Endothelial cell of umbilical vein (primary cell): ENCODE measurements around the gene NMRK2. TPM values are rescaled to one million over a fixed set of nuclear protein-coding genes. Genes with fewer than 3 reads are reported as not detected.

Experiments
- BruUV-seq: library from RNA; stranded (reverse); fragments of 400-500 nt; replicated peaks from 2 replicates; lab custom pipeline; 2021; lab: Mats Ljungman, UMichigan
- CTCF ChIA-PET: fragments of 300-600, 350-600 bp; sonication (Branson Sonifier 250); formaldehyde crosslinking; loops from one replicate; lab custom pipeline; 2021; ENCODE audit warnings: antibody characterized with exemption, inconsistent platforms; lab: Charles Lee
- POLR2A ChIA-PET: fragments of 300-600, 350-600 bp; sonication (Branson Sonifier 250); formaldehyde crosslinking; loops from one replicate; lab custom pipeline; 2021; ENCODE audit warnings: antibody characterized with exemption, inconsistent platforms; lab: Charles Lee
- DNase-seq: peaks from one replicate; pipeline ENCODE4 v3.0.0-alpha.2; 2011; ENCODE audit warnings: low read depth, low spot score
- FAIRE-seq: peaks from 2 replicates; lab custom pipeline; 2011; peaks lifted over from hg19 to GRCh38; lab: Jason Lieb, UNC
- H2AFZ ChIP-seq: 2 replicates; pipeline ENCODE4 v1.6.0; 2012; ENCODE audit warnings: low read depth, low read length, control low read depth, inconsistent platforms
- H3K27ac ChIP-seq: 2 replicates; pipeline ENCODE4 v1.5.1; 2011; ENCODE audit warnings: low read depth, mild to moderate bottlenecking, control low read depth, low read length, moderate library complexity; ENCODE audit not compliant: insufficient read depth
- H3K27me3 ChIP-seq, 2 experiments: 2 replicates each; pipeline versions ENCODE4 v1.6.0 to v1.6.1; 2011; ENCODE audit warnings: low read length in 2 of 2, mixed read lengths in 1 of 2; ENCODE audit not compliant: control insufficient read depth in 2 of 2, insufficient read depth in 2 of 2
- H3K36me3 ChIP-seq, 2 experiments: 2 replicates in 1 of 2; 3 replicates in 1 of 2; pipeline ENCODE4 v1.5.1; 2011; ENCODE audit warnings: low read length in 2 of 2, mild to moderate bottlenecking in 1 of 2, moderate library complexity in 1 of 2; ENCODE audit not compliant: control insufficient read depth in 2 of 2, insufficient read depth in 2 of 2; ENCODE audit errors: extremely low read depth in 1 of 2
- H3K4me1 ChIP-seq: 3 replicates; pipeline ENCODE4 v1.5.1; 2011; ENCODE audit warnings: mild to moderate bottlenecking, low read length; ENCODE audit not compliant: control insufficient read depth, insufficient read depth; ENCODE audit errors: extremely low read depth
- H3K4me2 ChIP-seq: 2 replicates; pipeline ENCODE4 v1.6.1; 2011; ENCODE audit warnings: low read length, control low read depth, mixed read lengths; ENCODE audit not compliant: insufficient read depth
- H3K4me3 ChIP-seq, 3 experiments: fragments of 200-600 bp in 1 of 3; sonication (generic), shearing (Covaris generic) in 1 of 3; replicated peaks in 1 of 3; 2 replicates each; pipeline ENCODE4 v1.5.1; 2011 to 2016; ENCODE audit warnings: control low read depth in 3 of 3, low read length in 3 of 3, mild to moderate bottlenecking in 2 of 3, inconsistent platforms in 1 of 3, low read depth in 1 of 3, moderate library complexity in 1 of 3; ENCODE audit not compliant: insufficient read depth in 1 of 3
- H3K79me2 ChIP-seq: 2 replicates; pipeline ENCODE4 v1.6.0; 2012; ENCODE audit warnings: low read length, inconsistent platforms; ENCODE audit not compliant: control insufficient read depth, insufficient read depth
- H3K9ac ChIP-seq: replicated peaks from 2 replicates; pipeline ENCODE3; 2011; ENCODE audit warnings: low read length, control low read depth; ENCODE audit not compliant: insufficient read depth; ENCODE audit errors: extremely low read depth
- H3K9me1 ChIP-seq: replicated peaks from 3 replicates; pipeline ENCODE4 v1.6.0; 2011; ENCODE audit warnings: mild to moderate bottlenecking, low read length; ENCODE audit not compliant: control insufficient read depth, insufficient read depth; ENCODE audit errors: extremely low read depth
- H3K9me3 ChIP-seq: replicated peaks from 2 replicates; pipeline ENCODE4 v1.5.1; 2012; ENCODE audit warnings: low read length, inconsistent platforms; ENCODE audit not compliant: control insufficient read depth, insufficient read depth
- H4K20me1 ChIP-seq: replicated peaks from 2 replicates; pipeline ENCODE3; 2011; ENCODE audit warnings: mild to moderate bottlenecking, low read length; ENCODE audit not compliant: control insufficient read depth, insufficient read depth; ENCODE audit errors: extremely low read depth
- EZH2 ChIP-seq: IDR thresholded peaks from 2 replicates; pipeline ENCODE4 v1.6.1; 2012; ENCODE audit warnings: borderline replicate concordance, low read depth, mild to moderate bottlenecking, moderate library complexity, low read length, inconsistent platforms; ENCODE audit not compliant: severe bottlenecking
- FOS ChIP-seq: IDR thresholded peaks from 2 replicates; pipeline ENCODE4 v1.6.1; 2011; ENCODE audit warnings: mild to moderate bottlenecking, low read length, moderate library complexity, borderline replicate concordance; ENCODE audit not compliant: insufficient read depth
- GATA2 ChIP-seq: IDR thresholded peaks from 2 replicates; pipeline ENCODE4 v1.7.0; 2011; ENCODE audit warnings: low read depth, mild to moderate bottlenecking, moderate library complexity, mixed read lengths, low read length; ENCODE audit not compliant: insufficient read length, insufficient read depth
- JUN ChIP-seq: IDR thresholded peaks from 2 replicates; pipeline ENCODE4 v1.6.1; 2011; ENCODE audit warnings: borderline replicate concordance, low read depth; ENCODE audit not compliant: insufficient read length, insufficient read depth
- MYC ChIP-seq: IDR thresholded peaks from one replicate; pipeline ENCODE4 v1.6.1; 2011; ENCODE audit warnings: mild to moderate bottlenecking, low read depth, low read length
- POLR2A ChIP-seq: IDR thresholded peaks from 2 replicates; pipeline ENCODE4 v1.6.1; 2012; ENCODE audit warnings: low read depth, mild to moderate bottlenecking, control low read depth, low read length
- POLR2AphosphoS5 ChIP-seq: IDR thresholded peaks from 2 replicates; pipeline ENCODE4 v1.6.1; 2012; ENCODE audit warnings: low read depth, mild to moderate bottlenecking, control low read depth, low read length, moderate library complexity; ENCODE audit not compliant: insufficient read depth
- dilution Hi-C: fragments of 300-500 bp; cut with MboI; formaldehyde crosslinking; loops from one replicate; pipeline ENCODE4 v1.15.0; 2019; ENCODE audit warnings: low sequenced_read_pairs; ENCODE audit not compliant: extremely low pct_ligation_motif_present
- intact Hi-C: fragments of 100-400 bp; cut with micrococcal nuclease; formaldehyde crosslinking; loops from one replicate; pipeline ENCODE4 v1.10.0; 2022
- polyA plus RNA-seq, 4 experiments: library from polyadenylated mRNA; depleted of rRNA in 3 of 4; stranded (reverse) in 3 of 4; unstranded in 1 of 4; fragments of >200 nt; gene quantifications; 2 replicates each; pipeline versions ENCODE4 v1.2.1 to v1.2.3, GENCODE V29; 2011 to 2012; ENCODE audit warnings: missing spikeins in 1 of 4
- total RNA-seq: library from RNA; stranded (reverse); gene quantifications from 2 replicates; pipeline ENCODE4 v1.2.3, GENCODE V29; 2021
- TF ChIP-seq, protein P1 (sequence below), 2 donors: IDR thresholded peaks; 1 replicate in 1 of 2; 2 replicates in 1 of 2; pipeline ENCODE4 v1.5.1; 2011; ENCODE audit warnings: low read length in 2 of 2, mild to moderate bottlenecking in 2 of 2, moderate library complexity in 2 of 2, control low read depth in 1 of 2, inconsistent platforms in 1 of 2, low read depth in 1 of 2; ENCODE audit not compliant: insufficient read depth in 1 of 2; ENCODE audit errors: extremely low read depth in 1 of 2
- TF ChIP-seq, protein P2 (sequence below): IDR thresholded peaks from 2 replicates; pipeline ENCODE4 v1.6.1; 2011; ENCODE audit not compliant: insufficient read depth, insufficient read length

NMRK2 gene
- total and polyA plus RNA-seq, 2 donors (not counting 3 experiments of a cell fraction or from before 2014, with no cell fraction given), result not detected

DNA sequence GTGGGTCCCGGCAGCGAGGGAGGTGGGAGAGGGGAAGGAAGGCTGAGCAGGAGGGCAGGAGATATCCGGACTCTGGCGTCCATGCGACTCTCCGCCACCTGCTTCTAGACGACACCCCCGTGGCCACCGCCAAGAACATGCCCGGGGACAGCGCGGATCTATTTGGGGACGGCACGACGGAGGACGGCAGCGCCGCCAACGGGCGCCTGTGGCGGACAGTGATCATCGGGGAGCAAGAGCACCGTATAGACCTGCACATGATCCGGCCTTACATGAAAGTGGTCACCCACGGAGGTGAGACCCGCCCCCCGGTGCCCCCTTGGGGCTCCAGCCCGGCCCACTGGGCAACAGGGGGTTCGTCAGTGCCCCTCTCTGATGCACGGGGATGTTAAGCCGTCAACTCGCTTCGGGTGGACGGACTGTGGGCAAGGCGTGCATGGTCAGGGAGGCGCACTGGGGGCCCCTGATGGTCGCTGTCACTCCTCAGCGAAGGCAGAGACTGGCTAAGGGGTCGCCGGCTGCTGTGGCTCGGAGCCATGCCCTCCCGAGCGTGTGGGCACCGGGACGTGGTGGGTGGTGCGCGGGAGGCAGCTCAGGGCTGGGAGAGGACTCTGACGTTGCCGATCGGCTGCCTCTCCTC is 25.1 kb upstream of the NMRK2 start:
- no peak for FAIRE-seq
- H3K9me1 ChIP-seq, result no peaks in the 10 kb centered on the region
- no peaks in the 10 kb centered on the region for H3K27me3 ChIP-seq
- H3K79me2 ChIP-seq, result no peaks in the 10 kb centered on the region
- ChIA-PET POLR2A (no interaction called here), CTCF (no interaction called here)
- no peak overlapping the region for H3K9ac ChIP-seq
- no peak overlapping the region for H3K27ac ChIP-seq
- H4K20me1 ChIP-seq, result no peaks in the 10 kb centered on the region
- H3K9me3 ChIP-seq, result no peaks in the 10 kb centered on the region
- no peak overlapping the region for H3K4me3 ChIP-seq
- dilution Hi-C loops (no loop called here), intact Hi-C loops (no loop called here)
- H3K4me1 ChIP-seq, result no peaks in the 10 kb centered on the region
- no peak overlapping the region for H3K4me2 ChIP-seq
- no TSS peak for BruUV-seq
- DNase-seq, result no peak
- no peak overlapping the region for H2AFZ ChIP-seq
- no peaks in the 10 kb centered on the region for H3K36me3 ChIP-seq
- TF ChIP-seq MYC, result no peak
- no peak for TF ChIP-seq FOS
- TF ChIP-seq POLR2AphosphoS5, result no peak
- TF ChIP-seq GATA2, result no peak
- no peak for TF ChIP-seq POLR2A
- TF ChIP-seq, protein P1, sequence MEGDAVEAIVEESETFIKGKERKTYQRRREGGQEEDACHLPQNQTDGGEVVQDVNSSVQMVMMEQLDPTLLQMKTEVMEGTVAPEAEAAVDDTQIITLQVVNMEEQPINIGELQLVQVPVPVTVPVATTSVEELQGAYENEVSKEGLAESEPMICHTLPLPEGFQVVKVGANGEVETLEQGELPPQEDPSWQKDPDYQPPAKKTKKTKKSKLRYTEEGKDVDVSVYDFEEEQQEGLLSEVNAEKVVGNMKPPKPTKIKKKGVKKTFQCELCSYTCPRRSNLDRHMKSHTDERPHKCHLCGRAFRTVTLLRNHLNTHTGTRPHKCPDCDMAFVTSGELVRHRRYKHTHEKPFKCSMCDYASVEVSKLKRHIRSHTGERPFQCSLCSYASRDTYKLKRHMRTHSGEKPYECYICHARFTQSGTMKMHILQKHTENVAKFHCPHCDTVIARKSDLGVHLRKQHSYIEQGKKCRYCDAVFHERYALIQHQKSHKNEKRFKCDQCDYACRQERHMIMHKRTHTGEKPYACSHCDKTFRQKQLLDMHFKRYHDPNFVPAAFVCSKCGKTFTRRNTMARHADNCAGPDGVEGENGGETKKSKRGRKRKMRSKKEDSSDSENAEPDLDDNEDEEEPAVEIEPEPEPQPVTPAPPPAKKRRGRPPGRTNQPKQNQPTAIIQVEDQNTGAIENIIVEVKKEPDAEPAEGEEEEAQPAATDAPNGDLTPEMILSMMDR (IDR thresholded peaks at IDR 0.05; ENCODE audit: extremely low read depth in 1 of 2, insufficient read depth in 1 of 2, low read depth in 1 of 2, low read length in 2 of 2), result no peak
- no peak for TF ChIP-seq EZH2
- TF ChIP-seq JUN, result no peak
- TF ChIP-seq, protein P2, sequence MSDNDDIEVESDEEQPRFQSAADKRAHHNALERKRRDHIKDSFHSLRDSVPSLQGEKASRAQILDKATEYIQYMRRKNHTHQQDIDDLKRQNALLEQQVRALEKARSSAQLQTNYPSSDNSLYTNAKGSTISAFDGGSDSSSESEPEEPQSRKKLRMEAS, result no peak
